ENCODE data around the gene TARS3.

TARS3 gene

GRCh38 chr15:101652786-101653430 is 71.4 kb downstream of the TARS3 start:
- no peak for DNase-seq (ENCODE audit: low spot score)
- in situ Hi-C loops (cut with MboI; ENCODE audit: low sequenced_read_pairs, unreplicated experiment), result no loop called here
- TF ChIP-seq CTCF (IDR thresholded peaks at IDR 0.05; ENCODE audit: borderline replicate concordance, control extremely low read depth, extremely low read depth, insufficient read depth, missing control alignments), result no peak

- in situ Hi-C loops (cut with MboI; ENCODE audit: low sequenced_read_pairs, unreplicated experiment), result no loop called here
- peak; percentile 97 for DNase-seq (ENCODE audit: low spot score)
- peak; percentile 64 for TF ChIP-seq CTCF (IDR thresholded peaks at IDR 0.05; ENCODE audit: borderline replicate concordance, control extremely low read depth, extremely low read depth, insufficient read depth, missing control alignments)
Observed at GRCh38 chr15:101652098-101652785, 72.0 kb downstream of the TARS3 start, which contains the start of gene TM2D3. TSS of gene TM2D3 (minus strand) at chr15:101652381. CDS start at chr15:101652361, 20 bp downstream.

GRCh38 chr15:101651554-101652097 is 72.6 kb downstream of the TARS3 start:
- in situ Hi-C loops (cut with MboI; ENCODE audit: low sequenced_read_pairs, unreplicated experiment), result no loop called here
- no peak for DNase-seq (ENCODE audit: low spot score)
- TF ChIP-seq CTCF (IDR thresholded peaks at IDR 0.05; ENCODE audit: borderline replicate concordance, control extremely low read depth, extremely low read depth, insufficient read depth, missing control alignments), result no peak

- no peak for TF ChIP-seq CTCF (IDR thresholded peaks at IDR 0.05; ENCODE audit: borderline replicate concordance, control extremely low read depth, extremely low read depth, insufficient read depth, missing control alignments)
- in situ Hi-C loops (cut with MboI; ENCODE audit: low sequenced_read_pairs, unreplicated experiment), result no loop called here
- DNase-seq (ENCODE audit: low spot score), result no peak
Observed at GRCh38 chr15:101650145-101650544, 74.1 kb downstream of the TARS3 start.

GRCh38 chr15:101648356-101648755 is 75.9 kb downstream of the TARS3 start:
- in situ Hi-C loops (cut with MboI; ENCODE audit: low sequenced_read_pairs, unreplicated experiment), result no loop called here
- no peak for DNase-seq (ENCODE audit: low spot score)

GRCh38 chr15:101647251-101647650 is 77.0 kb downstream of the TARS3 start:
- in situ Hi-C loops (cut with MboI; ENCODE audit: low sequenced_read_pairs, unreplicated experiment), result no loop called here
- TF ChIP-seq CTCF (IDR thresholded peaks at IDR 0.05; ENCODE audit: borderline replicate concordance, control extremely low read depth, extremely low read depth, insufficient read depth, missing control alignments), result no peak

More at GRCh38 chr15:101648356-101648755, 75.9 kb downstream of the TARS3 start:
- TF ChIP-seq CTCF (IDR thresholded peaks at IDR 0.05; ENCODE audit: borderline replicate concordance, control extremely low read depth, extremely low read depth, insufficient read depth, missing control alignments), result no peak

More at GRCh38 chr15:101647251-101647650, 77.0 kb downstream of the TARS3 start:
- DNase-seq (ENCODE audit: low spot score), result no peak

Data from GM13976 (cell line).